ENCODE results near the gene NKX6-2. TPM values are rescaled to one million over a fixed set of nuclear protein-coding genes. Genes with fewer than 3 reads are reported as not detected.
"Not testable (repeated sequence)": the region's sequence is repeated elsewhere in the genome, so short reads cannot be mapped to it uniquely, and the experiment has no call there.

The NKX6-2 gene
- total RNA-seq, 1 donor from 2014 or later, result not detected

GRCh38 chr10:132793213-132793612 is 7.3 kb upstream of the NKX6-2 start:
- Histone ChIP-seq H3K36me3 (no peaks in the 10 kb centered on the region), H3K27me3 (ENCODE audit: low read depth) (peaks cover 52% of the 10 kb centered on the region), H3K27ac (no peak overlapping the region), H3K4me1 (no peaks in the 10 kb centered on the region), H3K9me3 (no peaks in the 10 kb centered on the region), H3K4me3 (no peak overlapping the region)
- DNase-seq (no peak), ATAC-seq (no peak)
- intact Hi-C loops (cut with DNase I), result no loop called here
- TF ChIP-seq, protein P1, sequence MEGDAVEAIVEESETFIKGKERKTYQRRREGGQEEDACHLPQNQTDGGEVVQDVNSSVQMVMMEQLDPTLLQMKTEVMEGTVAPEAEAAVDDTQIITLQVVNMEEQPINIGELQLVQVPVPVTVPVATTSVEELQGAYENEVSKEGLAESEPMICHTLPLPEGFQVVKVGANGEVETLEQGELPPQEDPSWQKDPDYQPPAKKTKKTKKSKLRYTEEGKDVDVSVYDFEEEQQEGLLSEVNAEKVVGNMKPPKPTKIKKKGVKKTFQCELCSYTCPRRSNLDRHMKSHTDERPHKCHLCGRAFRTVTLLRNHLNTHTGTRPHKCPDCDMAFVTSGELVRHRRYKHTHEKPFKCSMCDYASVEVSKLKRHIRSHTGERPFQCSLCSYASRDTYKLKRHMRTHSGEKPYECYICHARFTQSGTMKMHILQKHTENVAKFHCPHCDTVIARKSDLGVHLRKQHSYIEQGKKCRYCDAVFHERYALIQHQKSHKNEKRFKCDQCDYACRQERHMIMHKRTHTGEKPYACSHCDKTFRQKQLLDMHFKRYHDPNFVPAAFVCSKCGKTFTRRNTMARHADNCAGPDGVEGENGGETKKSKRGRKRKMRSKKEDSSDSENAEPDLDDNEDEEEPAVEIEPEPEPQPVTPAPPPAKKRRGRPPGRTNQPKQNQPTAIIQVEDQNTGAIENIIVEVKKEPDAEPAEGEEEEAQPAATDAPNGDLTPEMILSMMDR (IDR thresholded peaks at IDR 0.05), result no peak

- peaks cover 56% of the 10 kb centered on the region for H3K27me3 ChIP-seq (ENCODE audit: low read depth)
- H3K27ac ChIP-seq, result no peak overlapping the region
- DNase-seq (no peak), ATAC-seq (no peak)
- no peak overlapping the region for H3K4me3 ChIP-seq
- intact Hi-C loops (cut with DNase I), result no loop called here
- TF ChIP-seq, protein P1 (IDR thresholded peaks at IDR 0.05), result no peak
- H3K4me1 ChIP-seq, result no peaks in the 10 kb centered on the region
- H3K36me3 ChIP-seq, result no peaks in the 10 kb centered on the region
- no peaks in the 10 kb centered on the region for H3K9me3 ChIP-seq
These were observed 6.8 kb upstream of the NKX6-2 start for GRCh38 chr10:132792796-132793195.

DNA sequence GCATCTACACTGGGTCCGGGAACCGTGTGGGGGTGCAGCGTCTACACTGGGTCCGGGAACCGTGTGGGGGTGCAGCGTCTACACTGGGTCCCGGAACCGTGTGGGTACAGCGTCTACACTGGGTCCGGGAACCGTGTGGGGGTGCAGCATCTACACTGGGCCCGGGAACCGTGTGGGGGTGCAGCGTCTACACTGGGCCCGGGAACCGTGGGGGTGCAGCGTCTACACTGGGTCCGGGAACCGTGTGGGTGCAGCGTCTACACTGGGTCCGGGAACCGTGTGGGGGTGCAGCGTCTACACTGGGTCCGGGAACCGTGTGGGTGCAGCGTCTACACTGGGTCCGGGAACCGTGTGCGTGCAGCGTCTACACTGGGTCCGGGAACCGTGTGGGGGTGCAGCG is 6.2 kb upstream of the NKX6-2 start:
- H3K4me3 ChIP-seq; intact Hi-C loops (cut with DNase I); DNase-seq; ATAC-seq; H3K27ac ChIP-seq; H3K9me3 ChIP-seq; H3K4me1 ChIP-seq; H3K36me3 ChIP-seq: not testable (repeated sequence)
- peaks cover 63% of the 10 kb centered on the region for H3K27me3 ChIP-seq (ENCODE audit: low read depth)

GRCh38 chr10:132790934-132791829 is 5.2 kb upstream of the NKX6-2 start:
- intact Hi-C loops (cut with DNase I), result no loop called here
- no peak for ATAC-seq
- Histone ChIP-seq H3K4me1 (peaks cover 15% of the 10 kb centered on the region), H3K4me3 (no peak overlapping the region), H3K9me3 (no peaks in the 10 kb centered on the region), H3K27ac (no peak overlapping the region), H3K36me3 (no peaks in the 10 kb centered on the region), H3K27me3 (ENCODE audit: low read depth) (peaks cover 72% of the 10 kb centered on the region)
- no peak for DNase-seq
- TF ChIP-seq, protein P1 (IDR thresholded peaks at IDR 0.05), result no peak

GRCh38 chr10:132790470-132790869 is 4.5 kb upstream of the NKX6-2 start:
- Histone ChIP-seq H3K36me3 (no peaks in the 10 kb centered on the region), H3K4me1 (peaks cover 15% of the 10 kb centered on the region), H3K27me3 (ENCODE audit: low read depth) (peaks cover 75% of the 10 kb centered on the region), H3K4me3 (no peak overlapping the region), H3K9me3 (no peaks in the 10 kb centered on the region), H3K27ac (no peak overlapping the region)
- TF ChIP-seq, protein P1 (IDR thresholded peaks at IDR 0.05), result no peak
- intact Hi-C loops (cut with DNase I), result no loop called here
- no peak for DNase-seq
- no peak for ATAC-seq

DNA sequence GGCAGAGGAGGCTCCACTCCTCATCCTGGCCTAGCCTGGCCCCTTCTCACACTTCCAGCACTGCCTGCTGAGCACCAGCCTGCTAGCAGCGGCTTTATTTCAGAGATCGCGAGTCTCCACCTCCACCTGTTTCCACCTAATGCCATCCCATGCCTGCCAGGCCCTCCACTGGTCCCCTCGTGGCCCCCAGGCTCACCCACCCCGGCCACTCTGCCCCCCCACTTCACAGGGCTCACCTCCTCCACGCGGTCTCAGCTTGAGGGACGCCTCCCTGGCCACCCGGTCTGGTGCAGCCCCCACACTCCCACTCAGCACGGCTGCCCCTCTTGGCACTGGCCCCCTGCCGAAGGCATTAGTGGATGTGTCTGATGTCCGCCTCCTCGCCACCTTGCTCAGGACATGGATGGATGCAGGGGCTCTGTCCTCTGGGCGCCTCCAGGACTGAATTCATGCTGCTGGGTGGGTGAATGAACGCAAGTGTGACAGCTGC is 3.8 kb upstream of the NKX6-2 start:
- Histone ChIP-seq H3K4me3 (no peak overlapping the region), H3K36me3 (no peaks in the 10 kb centered on the region), H3K27ac (no peak overlapping the region), H3K27me3 (ENCODE audit: low read depth) (peaks cover 78% of the 10 kb centered on the region), H3K4me1 (peaks cover 15% of the 10 kb centered on the region), H3K9me3 (no peaks in the 10 kb centered on the region)
- intact Hi-C loops (cut with DNase I), result no loop called here
- no peak for ATAC-seq
- DNase-seq, result no peak
- TF ChIP-seq, protein P1 (IDR thresholded peaks at IDR 0.05), result no peak

Measured in lower lobe of right lung (tissue), 2 donors.